HEK293 (cell line): ENCODE results near the gene ACKR3.

Source experiments
- CTCF ChIA-PET: fragments of 350-600 bp; formaldehyde crosslinking; extraction: SDS; loops from one replicate; lab custom pipeline; 2021; ENCODE audit warnings: antibody characterized with exemption; lab: Yijun Ruan, JAX
- POLR2A ChIA-PET: fragments of 300-600 bp; formaldehyde crosslinking; extraction: SDS; loops from one replicate; lab custom pipeline; 2020; ENCODE audit warnings: antibody characterized with exemption, inconsistent platforms; lab: Yijun Ruan, JAX
- H3K27ac ChIP-seq: fragments of 200-500 bp; sonication (Bioruptor generic); 2 replicates; pipeline ENCODE4 v1.5.1; 2014; ENCODE audit warnings: low read depth, low read length, control low read depth, inconsistent platforms; ENCODE audit errors: extremely low read depth
- H3K36me3 ChIP-seq, 2 experiments: fragments of 200-500 bp in 1 of 2; sonication (Bioruptor generic) in 1 of 2; 1 replicate in 1 of 2; 2 replicates in 1 of 2; pipeline ENCODE4 v1.5.1; 2014 to 2017; ENCODE audit warnings: inconsistent platforms in 2 of 2, low read length in 2 of 2; ENCODE audit not compliant: control insufficient read depth in 2 of 2, insufficient read depth in 1 of 2
- H3K4me1 ChIP-seq: fragments of 200-500 bp; sonication (Bioruptor generic); 2 replicates; pipeline ENCODE4 v1.5.1; 2014; ENCODE audit warnings: mild to moderate bottlenecking, low read length, inconsistent platforms; ENCODE audit not compliant: control insufficient read depth, insufficient read depth
- H3K4me3 ChIP-seq: 2 replicates; pipeline ENCODE4 v1.5.1; 2011; ENCODE audit warnings: low read depth, mild to moderate bottlenecking, control low read depth, low read length, moderate library complexity
- H3K9me3 ChIP-seq: fragments of 200-500 bp; sonication (Bioruptor generic); 2 replicates; pipeline ENCODE4 v1.5.1; 2014; ENCODE audit warnings: low read depth, low read length, inconsistent platforms; ENCODE audit not compliant: control insufficient read depth, insufficient read depth
- FEZF1 ChIP-seq: fragments of 450-650 bp; formaldehyde crosslinking; IDR thresholded peaks from 2 replicates; pipeline ENCODE4 v1.5.1; 2016; ENCODE audit warnings: missing biosample characterization, missing genetic modification characterization
- HOXD13 ChIP-seq: sonication (generic); formaldehyde crosslinking; IDR thresholded peaks from 2 replicates; pipeline ENCODE4 v1.8.0; 2022; ENCODE audit warnings: missing genetic modification reagents, borderline replicate concordance
- MZF1 ChIP-seq: fragments of 450-650 bp; formaldehyde crosslinking; IDR thresholded peaks from 2 replicates; pipeline ENCODE4 v1.5.1; 2017; ENCODE audit warnings: missing biosample characterization, missing genetic modification characterization, borderline replicate concordance
- OSR2 ChIP-seq: fragments of 450-650 bp; formaldehyde crosslinking; IDR thresholded peaks from 2 replicates; pipeline ENCODE4 v1.5.1; 2016; ENCODE audit warnings: missing biosample characterization, missing genetic modification characterization
- OVOL3 ChIP-seq: fragments of 450-650 bp; formaldehyde crosslinking; IDR thresholded peaks from 2 replicates; pipeline ENCODE4 v1.5.1; 2016; ENCODE audit warnings: missing biosample characterization, missing genetic modification characterization
- TCF7L2 ChIP-seq: IDR thresholded peaks from 2 replicates; pipeline ENCODE4 v1.6.1; 2011; ENCODE audit warnings: low read depth, mild to moderate bottlenecking, inconsistent platforms, low read length, moderate library complexity, borderline replicate concordance
- ZEB2 ChIP-seq: fragments of 450-650 bp; formaldehyde crosslinking; IDR thresholded peaks from 2 replicates; pipeline ENCODE4 v1.5.1; 2016; ENCODE audit warnings: missing biosample characterization, missing genetic modification characterization
- ZNF112 ChIP-seq: fragments of 450-650 bp; formaldehyde crosslinking; IDR thresholded peaks from 2 replicates; pipeline ENCODE4 v1.5.0; 2017; ENCODE audit warnings: missing biosample characterization, missing genetic modification characterization
- ZNF132 ChIP-seq: fragments of 450-650 bp; formaldehyde crosslinking; IDR thresholded peaks from 2 replicates; pipeline ENCODE4 v1.5.1; 2017; ENCODE audit warnings: missing biosample characterization, missing genetic modification characterization, borderline replicate concordance
- ZNF155 ChIP-seq: fragments of 450-650 bp; formaldehyde crosslinking; IDR thresholded peaks from 2 replicates; pipeline ENCODE4 v1.5.1; 2016; ENCODE audit warnings: missing biosample characterization, missing genetic modification characterization
- ZNF16 ChIP-seq: fragments of 450-650 bp; formaldehyde crosslinking; IDR thresholded peaks from 2 replicates; pipeline ENCODE4 v1.5.1; 2016; ENCODE audit warnings: low read depth, missing biosample characterization, missing genetic modification characterization
- ZNF23 ChIP-seq: fragments of 450-650 bp; formaldehyde crosslinking; IDR thresholded peaks from 2 replicates; pipeline ENCODE4 v1.5.1; 2016; ENCODE audit warnings: missing biosample characterization, missing genetic modification characterization, borderline replicate concordance
- ZNF335 ChIP-seq: fragments of 450-650 bp; formaldehyde crosslinking; conservative IDR thresholded peaks from 2 replicates; pipeline ENCODE4 v1.5.1; 2016; ENCODE audit warnings: missing biosample characterization, missing genetic modification characterization
- ZNF391 ChIP-seq: fragments of 450-650 bp; formaldehyde crosslinking; IDR thresholded peaks from 2 replicates; pipeline ENCODE4 v1.5.1; 2016; ENCODE audit warnings: low read depth, missing biosample characterization, missing genetic modification characterization, borderline replicate concordance
- ZNF423 ChIP-seq: fragments of 450-650 bp; formaldehyde crosslinking; IDR thresholded peaks from 2 replicates; pipeline ENCODE4 v1.5.1; 2016; ENCODE audit warnings: missing biosample characterization, missing genetic modification characterization
- ZNF544 ChIP-seq: fragments of 450-650 bp; formaldehyde crosslinking; IDR thresholded peaks from 2 replicates; pipeline ENCODE4 v1.5.0; 2017; ENCODE audit warnings: missing biosample characterization, missing genetic modification characterization
- ZNF558 ChIP-seq: fragments of 450-650 bp; formaldehyde crosslinking; IDR thresholded peaks from 2 replicates; pipeline ENCODE4 v1.5.1; 2016; ENCODE audit warnings: missing biosample characterization, missing genetic modification characterization
- ZNF623 ChIP-seq: fragments of 450-650 bp; formaldehyde crosslinking; IDR thresholded peaks from 2 replicates; pipeline ENCODE4 v1.5.1; 2016; ENCODE audit warnings: missing biosample characterization, missing genetic modification characterization
- ZNF654 ChIP-seq: fragments of 450-650 bp; formaldehyde crosslinking; IDR thresholded peaks from 2 replicates; pipeline ENCODE4 v1.5.1; 2016; ENCODE audit warnings: low read depth, missing biosample characterization, missing genetic modification characterization
- ZNF707 ChIP-seq: fragments of 450-650 bp; formaldehyde crosslinking; IDR thresholded peaks from 2 replicates; pipeline ENCODE4 v1.5.1; 2016; ENCODE audit warnings: missing biosample characterization, missing genetic modification characterization
- TF ChIP-seq, protein P1 (sequence below): fragments of 450-650 bp; formaldehyde crosslinking; IDR thresholded peaks from 2 replicates; pipeline ENCODE4 v1.5.1; 2016; ENCODE audit warnings: missing biosample characterization, missing genetic modification characterization
- TF ChIP-seq, protein P2 (sequence below): fragments of 450-650 bp; formaldehyde crosslinking; IDR thresholded peaks from 2 replicates; pipeline ENCODE4 v1.5.1; 2016; ENCODE audit warnings: missing biosample characterization, missing genetic modification characterization, low read depth
- TF ChIP-seq, protein P3 (sequence below): fragments of 450-650 bp; formaldehyde crosslinking; IDR thresholded peaks from 2 replicates; pipeline ENCODE4 v1.5.1; 2016; ENCODE audit warnings: missing biosample characterization, missing genetic modification characterization, borderline replicate concordance

ACKR3 gene

GRCh38 chr2:236568068-236568921 is 1.3 kb upstream of the ACKR3 start:
- Histone ChIP-seq H3K9me3 (no peaks in the 10 kb centered on the region), H3K36me3 (no peaks in the 10 kb centered on the region), H3K27ac (no peak overlapping the region), H3K4me1 (no peaks in the 10 kb centered on the region), H3K4me3 (no peak overlapping the region)
- POLR2A ChIA-PET: no interaction called here
- CTCF ChIA-PET: interaction anchor here (1.1 to 2.9 kb wide), 3 partner anchors 56 to 259 kb away, joined by 3 to 24 read pairs (median 5); no protein-coding TSS in a partner anchor
- no peak for TF ChIP-seq ZEB2 (tag by site-specific recombination)
- TF ChIP-seq FEZF1: no peak
- no peak for TF ChIP-seq ZNF335 (tag by site-specific recombination)
- no peak for TF ChIP-seq ZNF112 (tag by site-specific recombination)
- TF ChIP-seq ZNF544: no peak
- no peak for TF ChIP-seq TCF7L2
- no peak for TF ChIP-seq ZNF707 (tag by site-specific recombination)
- TF ChIP-seq ZNF423 (tag by site-specific recombination): no peak
- no peak for TF ChIP-seq HOXD13 (CRISPR knock-in tag)
- no peak for TF ChIP-seq ZNF558 (tag by site-specific recombination)
- TF ChIP-seq, protein P1, sequence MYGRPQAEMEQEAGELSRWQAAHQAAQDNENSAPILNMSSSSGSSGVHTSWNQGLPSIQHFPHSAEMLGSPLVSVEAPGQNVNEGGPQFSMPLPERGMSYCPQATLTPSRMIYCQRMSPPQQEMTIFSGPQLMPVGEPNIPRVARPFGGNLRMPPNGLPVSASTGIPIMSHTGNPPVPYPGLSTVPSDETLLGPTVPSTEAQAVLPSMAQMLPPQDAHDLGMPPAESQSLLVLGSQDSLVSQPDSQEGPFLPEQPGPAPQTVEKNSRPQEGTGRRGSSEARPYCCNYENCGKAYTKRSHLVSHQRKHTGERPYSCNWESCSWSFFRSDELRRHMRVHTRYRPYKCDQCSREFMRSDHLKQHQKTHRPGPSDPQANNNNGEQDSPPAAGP: no peak
- no peak for TF ChIP-seq MZF1 (tag by site-specific recombination)
- TF ChIP-seq OSR2 (tag by site-specific recombination): no peak
- TF ChIP-seq ZNF391: no peak
- no peak for TF ChIP-seq OVOL3 (tag by site-specific recombination)
- no peak for TF ChIP-seq ZNF155 (tag by site-specific recombination)

DNA sequence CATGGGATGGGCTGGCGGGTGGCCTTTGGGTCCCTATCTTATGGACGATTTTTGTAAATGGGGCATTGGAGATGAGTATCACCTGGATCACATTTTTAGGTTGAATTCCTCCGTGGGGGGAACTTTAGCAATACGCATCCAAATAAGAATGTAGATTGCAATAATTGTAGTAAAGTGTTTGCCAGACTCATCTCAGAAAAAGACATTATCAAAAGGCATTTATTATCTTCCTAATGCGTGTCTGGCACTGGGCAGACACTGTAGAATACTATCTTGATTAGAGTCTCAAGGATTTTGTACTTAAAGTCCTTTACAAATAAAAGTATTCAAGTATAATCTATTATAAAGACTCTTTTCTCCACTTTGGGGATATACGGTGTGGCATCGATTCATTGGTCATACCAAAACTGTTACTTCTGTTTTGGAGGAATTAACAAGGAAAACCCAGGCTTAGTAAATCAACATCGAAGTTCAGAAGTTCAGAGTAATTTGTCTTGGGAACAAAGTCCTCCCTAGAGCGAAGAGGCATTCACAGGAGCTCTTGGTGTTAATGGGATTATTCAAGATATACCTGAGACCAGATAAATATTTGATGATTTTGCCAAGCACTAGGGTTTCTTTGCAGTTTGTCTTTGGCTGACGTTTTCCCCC is 578 bp upstream of the ACKR3 start:
- Histone ChIP-seq H3K4me1 (no peaks in the 10 kb centered on the region), H3K27ac (no peak overlapping the region), H3K4me3 (no peak overlapping the region), H3K36me3 (no peaks in the 10 kb centered on the region), H3K9me3 (no peaks in the 10 kb centered on the region)
- CTCF ChIA-PET: interaction anchor here (0.6 to 2.9 kb wide), 7 partner anchors 42 to 946 kb away, joined by 3 to 24 read pairs (median 4); no protein-coding TSS in a partner anchor
- TF ChIP-seq ZNF132 (tag by site-specific recombination) (no peak), ZNF16 (tag by site-specific recombination) (no peak), ZNF23 (tag by site-specific recombination) (no peak), ZNF654 (no peak), ZNF155 (tag by site-specific recombination) (no peak), ZNF623 (tag by site-specific recombination) (no peak)
- TF ChIP-seq, protein P2, sequence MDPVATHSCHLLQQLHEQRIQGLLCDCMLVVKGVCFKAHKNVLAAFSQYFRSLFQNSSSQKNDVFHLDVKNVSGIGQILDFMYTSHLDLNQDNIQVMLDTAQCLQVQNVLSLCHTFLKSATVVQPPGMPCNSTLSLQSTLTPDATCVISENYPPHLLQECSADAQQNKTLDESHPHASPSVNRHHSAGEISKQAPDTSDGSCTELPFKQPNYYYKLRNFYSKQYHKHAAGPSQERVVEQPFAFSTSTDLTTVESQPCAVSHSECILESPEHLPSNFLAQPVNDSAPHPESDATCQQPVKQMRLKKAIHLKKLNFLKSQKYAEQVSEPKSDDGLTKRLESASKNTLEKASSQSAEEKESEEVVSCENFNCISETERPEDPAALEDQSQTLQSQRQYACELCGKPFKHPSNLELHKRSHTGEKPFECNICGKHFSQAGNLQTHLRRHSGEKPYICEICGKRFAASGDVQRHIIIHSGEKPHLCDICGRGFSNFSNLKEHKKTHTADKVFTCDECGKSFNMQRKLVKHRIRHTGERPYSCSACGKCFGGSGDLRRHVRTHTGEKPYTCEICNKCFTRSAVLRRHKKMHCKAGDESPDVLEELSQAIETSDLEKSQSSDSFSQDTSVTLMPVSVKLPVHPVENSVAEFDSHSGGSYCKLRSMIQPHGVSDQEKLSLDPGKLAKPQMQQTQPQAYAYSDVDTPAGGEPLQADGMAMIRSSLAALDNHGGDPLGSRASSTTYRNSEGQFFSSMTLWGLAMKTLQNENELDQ (tag by site-specific recombination): no peak
- TF ChIP-seq, protein P3, sequence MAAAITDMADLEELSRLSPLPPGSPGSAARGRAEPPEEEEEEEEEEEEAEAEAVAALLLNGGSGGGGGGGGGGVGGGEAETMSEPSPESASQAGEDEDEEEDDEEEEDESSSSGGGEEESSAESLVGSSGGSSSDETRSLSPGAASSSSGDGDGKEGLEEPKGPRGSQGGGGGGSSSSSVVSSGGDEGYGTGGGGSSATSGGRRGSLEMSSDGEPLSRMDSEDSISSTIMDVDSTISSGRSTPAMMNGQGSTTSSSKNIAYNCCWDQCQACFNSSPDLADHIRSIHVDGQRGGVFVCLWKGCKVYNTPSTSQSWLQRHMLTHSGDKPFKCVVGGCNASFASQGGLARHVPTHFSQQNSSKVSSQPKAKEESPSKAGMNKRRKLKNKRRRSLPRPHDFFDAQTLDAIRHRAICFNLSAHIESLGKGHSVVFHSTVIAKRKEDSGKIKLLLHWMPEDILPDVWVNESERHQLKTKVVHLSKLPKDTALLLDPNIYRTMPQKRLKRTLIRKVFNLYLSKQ (tag by site-specific recombination): no peak
- POLR2A ChIA-PET: interaction anchor here (0.5 kb wide), 1 partner anchor 218 kb away, joined by 3 read pairs; no protein-coding TSS in a partner anchor
